Measurements from ENCODE around the gene VSTM4.

The VSTM4 gene

GRCh38 chr10:48973065-48973464 is 142.3 kb downstream of the VSTM4 start:
- no peaks in the 10 kb centered on the region for H3K9me3 Mint-ChIP-seq
- H3K4me3 Mint-ChIP-seq: no peak overlapping the region
- DNase-seq: no peak
- H3K27ac Mint-ChIP-seq: no peak overlapping the region
- no peak for ATAC-seq (replicated peaks)
- peaks cover 7 to 47% of the 10 kb centered on the region in 2 donors for H3K27me3 Mint-ChIP-seq
- H3K36me3 Mint-ChIP-seq (ENCODE audit: insufficient read depth): no peaks in the 10 kb centered on the region
- H3K4me1 Mint-ChIP-seq (ENCODE audit: low read depth in 2 of 2): peaks cover 0 to 2% of the 10 kb centered on the region in 2 donors

- no peak overlapping the region for H3K27ac Mint-ChIP-seq
- H3K27me3 Mint-ChIP-seq: peaks cover 17 to 58% of the 10 kb centered on the region in 2 donors
- peaks cover 0 to 2% of the 10 kb centered on the region in 2 donors for H3K4me1 Mint-ChIP-seq (ENCODE audit: low read depth in 2 of 2)
- ATAC-seq (replicated peaks): no peak
- H3K9me3 Mint-ChIP-seq: no peaks in the 10 kb centered on the region
- DNase-seq: no peak
- no peak overlapping the region for H3K4me3 Mint-ChIP-seq
- no peaks in the 10 kb centered on the region for H3K36me3 Mint-ChIP-seq (ENCODE audit: insufficient read depth)
Observed at GRCh38 chr10:48970654-48971053, 144.7 kb downstream of the VSTM4 start.

GRCh38 chr10:48970046-48970445 is 145.3 kb downstream of the VSTM4 start:
- no peak overlapping the region for H3K27ac Mint-ChIP-seq
- H3K36me3 Mint-ChIP-seq (ENCODE audit: insufficient read depth): no peaks in the 10 kb centered on the region
- H3K4me3 Mint-ChIP-seq: no peak overlapping the region
- no peaks in the 10 kb centered on the region for H3K9me3 Mint-ChIP-seq
- peaks cover 14 to 55% of the 10 kb centered on the region in 2 donors for H3K27me3 Mint-ChIP-seq
- peaks cover 0 to 2% of the 10 kb centered on the region in 2 donors for H3K4me1 Mint-ChIP-seq (ENCODE audit: low read depth in 2 of 2)
- DNase-seq (no peak), ATAC-seq (replicated peaks) (no peak)

GRCh38 chr10:48968036-48968435 is 147.3 kb downstream of the VSTM4 start:
- ATAC-seq (replicated peaks) (no peak), DNase-seq (no peak)
- Mint-ChIP-seq H3K36me3 (ENCODE audit: insufficient read depth) (no peaks in the 10 kb centered on the region), H3K4me1 (ENCODE audit: low read depth in 2 of 2) (peaks cover 0 to 2% of the 10 kb centered on the region in 2 donors), H3K4me3 (no peak overlapping the region), H3K27ac (no peak overlapping the region), H3K27me3 (peaks cover 14 to 47% of the 10 kb centered on the region in 2 donors), H3K9me3 (no peaks in the 10 kb centered on the region)

GRCh38 chr10:48965460-48965859 is 149.9 kb downstream of the VSTM4 start:
- H3K36me3 Mint-ChIP-seq (ENCODE audit: insufficient read depth): no peaks in the 10 kb centered on the region
- ATAC-seq (replicated peaks) (no peak), DNase-seq (no peak)
- peaks cover 0 to 2% of the 10 kb centered on the region in 2 donors for H3K4me1 Mint-ChIP-seq (ENCODE audit: low read depth in 2 of 2)
- no peak overlapping the region for H3K4me3 Mint-ChIP-seq
- no peaks in the 10 kb centered on the region for H3K9me3 Mint-ChIP-seq
- H3K27ac Mint-ChIP-seq: no peak overlapping the region
- peaks cover 14 to 33% of the 10 kb centered on the region in 2 donors for H3K27me3 Mint-ChIP-seq

All from effector memory CD8-positive, alpha-beta T cell (primary cell).